WI38 (cell line): ENCODE measurements around the gene GTF2IRD1.
A peak's percentile ranks its signal among the peaks of the same experiment; 100 is the strongest.

ENCODE experiments used
- H3K4me3 ChIP-seq: 2 replicates; pipeline ENCODE4 v1.5.1; 2011; ENCODE audit warnings: low read depth, mild to moderate bottlenecking, control low read depth, low read length
- TF ChIP-seq, protein P1 (sequence below): IDR thresholded peaks from 2 replicates; pipeline ENCODE4 v1.5.1; 2012; ENCODE audit warnings: low read depth, mild to moderate bottlenecking, control low read depth, low read length

Gene GTF2IRD1

DNA sequence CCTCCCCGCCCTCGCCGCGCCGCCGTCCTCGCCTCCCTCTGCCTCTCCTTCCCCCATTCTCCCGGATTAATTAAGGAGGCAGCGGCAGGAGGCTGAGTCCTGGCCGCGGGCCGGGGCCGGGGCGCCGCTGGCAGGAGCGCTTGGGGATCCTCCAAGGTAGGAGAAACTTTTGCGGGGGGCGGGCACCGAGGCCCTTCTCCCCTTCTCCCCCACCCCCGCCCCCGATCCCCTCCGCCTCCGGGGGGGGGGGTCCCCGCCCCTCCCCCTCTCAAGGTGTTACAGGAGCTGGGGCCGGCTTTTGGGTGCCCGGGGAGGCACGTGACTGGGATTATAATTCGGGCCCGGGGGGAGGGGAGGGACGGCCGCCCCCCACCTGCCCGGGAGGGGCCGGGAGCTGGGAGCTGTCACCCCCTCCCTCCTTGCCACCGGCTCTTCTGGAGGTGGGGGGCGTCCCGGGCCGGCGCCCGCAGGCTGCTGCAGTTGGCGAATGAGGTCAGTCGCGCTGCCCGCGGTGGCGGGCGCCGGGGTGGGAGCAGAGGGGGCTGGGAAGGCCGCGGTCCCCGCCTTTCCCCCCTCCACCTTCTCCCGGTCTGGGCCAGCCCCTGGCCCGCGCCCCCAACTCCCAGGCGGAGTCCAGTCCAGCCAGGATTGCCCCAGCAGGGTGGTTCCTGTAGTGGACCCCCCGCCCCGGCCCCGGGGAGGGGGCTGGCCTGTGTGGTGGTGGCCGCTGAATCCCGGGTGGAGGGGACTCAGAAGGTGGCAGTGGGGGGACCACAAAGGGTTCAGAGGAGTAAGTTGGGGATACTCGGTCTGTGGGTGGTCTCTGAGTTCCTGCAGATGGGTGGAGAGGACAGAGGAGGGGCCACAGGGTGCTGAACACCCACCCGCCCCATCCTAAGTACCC lies 567 bp downstream of the GTF2IRD1 start:
- TF ChIP-seq, protein P1, sequence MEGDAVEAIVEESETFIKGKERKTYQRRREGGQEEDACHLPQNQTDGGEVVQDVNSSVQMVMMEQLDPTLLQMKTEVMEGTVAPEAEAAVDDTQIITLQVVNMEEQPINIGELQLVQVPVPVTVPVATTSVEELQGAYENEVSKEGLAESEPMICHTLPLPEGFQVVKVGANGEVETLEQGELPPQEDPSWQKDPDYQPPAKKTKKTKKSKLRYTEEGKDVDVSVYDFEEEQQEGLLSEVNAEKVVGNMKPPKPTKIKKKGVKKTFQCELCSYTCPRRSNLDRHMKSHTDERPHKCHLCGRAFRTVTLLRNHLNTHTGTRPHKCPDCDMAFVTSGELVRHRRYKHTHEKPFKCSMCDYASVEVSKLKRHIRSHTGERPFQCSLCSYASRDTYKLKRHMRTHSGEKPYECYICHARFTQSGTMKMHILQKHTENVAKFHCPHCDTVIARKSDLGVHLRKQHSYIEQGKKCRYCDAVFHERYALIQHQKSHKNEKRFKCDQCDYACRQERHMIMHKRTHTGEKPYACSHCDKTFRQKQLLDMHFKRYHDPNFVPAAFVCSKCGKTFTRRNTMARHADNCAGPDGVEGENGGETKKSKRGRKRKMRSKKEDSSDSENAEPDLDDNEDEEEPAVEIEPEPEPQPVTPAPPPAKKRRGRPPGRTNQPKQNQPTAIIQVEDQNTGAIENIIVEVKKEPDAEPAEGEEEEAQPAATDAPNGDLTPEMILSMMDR, result no peak

DNA sequence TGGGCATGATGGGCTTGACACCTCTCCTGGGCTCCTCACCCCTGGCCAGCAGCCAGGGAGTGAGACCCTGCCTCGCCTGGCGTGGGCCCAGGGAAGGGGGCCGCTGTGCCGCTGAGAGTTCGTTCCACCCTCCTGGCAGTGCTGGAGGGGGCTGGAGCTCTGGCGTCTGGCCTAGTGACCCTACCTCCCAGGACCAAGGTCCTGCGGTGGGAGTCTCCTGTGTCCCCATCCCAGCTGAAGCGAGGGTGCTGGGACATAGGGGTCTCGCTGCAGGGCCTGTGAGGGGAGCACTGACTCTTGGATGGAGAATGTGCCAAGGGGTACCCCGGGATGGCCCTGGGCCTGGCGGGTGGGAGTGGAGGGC lies 1.2 kb downstream of the GTF2IRD1 start:
- TF ChIP-seq, protein P1, result no peak
- peak overlapping the region; percentile 74 for H3K4me3 ChIP-seq

More for the DNA sequence above, 567 bp downstream of the GTF2IRD1 start:
- peak overlapping the region; percentile 74 for H3K4me3 ChIP-seq

DNA sequence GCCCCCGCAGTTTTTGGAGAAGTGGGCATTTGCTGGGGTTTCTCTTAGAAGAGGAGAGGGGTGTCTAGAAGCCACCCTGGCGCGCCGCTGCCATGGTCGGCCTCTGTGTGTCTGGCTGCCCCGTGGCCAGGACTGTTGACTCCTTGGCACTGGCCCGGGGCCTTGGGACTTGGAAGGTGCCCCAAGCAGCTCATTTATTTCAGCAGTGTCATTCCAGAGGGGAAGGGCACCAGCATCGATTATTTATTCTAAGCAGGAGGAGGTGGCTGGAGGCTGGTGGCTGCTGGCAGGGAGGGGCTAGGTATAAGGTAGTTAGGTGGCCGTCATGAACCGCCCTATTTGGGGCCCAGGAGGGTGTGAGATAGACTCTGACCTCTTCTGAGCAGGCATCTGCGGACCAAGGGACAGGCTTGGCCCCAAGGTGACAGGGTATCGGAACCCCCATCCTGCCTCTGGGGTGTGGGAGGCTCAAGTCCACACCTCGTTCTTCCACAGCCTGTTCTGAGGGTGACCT lies 1.6 kb downstream of the GTF2IRD1 start:
- TF ChIP-seq, protein P1, result no peak
- H3K4me3 ChIP-seq, result peak overlapping the region; percentile 74

DNA sequence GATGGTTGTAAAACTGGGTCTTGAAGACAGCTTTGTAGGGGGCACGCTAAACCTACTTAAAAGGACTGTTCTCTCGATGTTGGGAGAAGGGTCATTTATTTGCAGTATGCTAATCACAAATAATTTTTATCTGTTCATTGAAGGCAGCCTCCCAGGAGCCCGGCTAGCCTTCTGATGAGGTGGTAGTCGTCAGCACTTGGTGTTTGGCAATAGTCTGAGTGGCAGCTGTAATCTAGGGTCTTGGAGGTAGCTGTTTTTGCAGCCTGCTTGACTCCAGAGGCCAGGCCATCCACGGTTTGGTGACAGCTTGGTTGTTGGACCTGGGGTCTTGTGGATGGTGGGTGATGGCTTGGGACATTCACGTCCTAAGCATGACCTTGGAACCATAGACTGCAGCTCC lies 2.2 kb downstream of the GTF2IRD1 start:
- TF ChIP-seq, protein P1, result no peak
- H3K4me3 ChIP-seq, result no peak overlapping the region

DNA sequence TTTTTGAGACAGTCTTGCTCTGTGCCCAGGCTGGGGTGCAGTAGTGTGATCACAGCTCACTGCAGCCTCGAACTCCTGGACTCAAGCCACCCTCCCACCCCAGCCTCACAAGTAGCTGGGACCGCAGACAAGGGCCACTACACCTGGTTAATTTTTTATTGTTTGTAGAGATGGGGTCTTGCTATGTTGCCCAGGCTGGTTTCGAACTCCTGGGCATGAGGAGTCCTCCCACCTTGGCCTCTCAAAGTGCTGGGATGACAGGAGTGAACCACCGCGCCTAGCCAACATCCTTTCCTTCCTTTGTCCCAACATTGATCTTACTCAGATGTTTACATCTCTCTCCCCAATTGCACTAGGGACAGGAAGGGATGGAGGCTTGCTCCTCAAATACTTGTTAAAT lies 3.3 kb downstream of the GTF2IRD1 start:
- TF ChIP-seq, protein P1, result no peak
- H3K4me3 ChIP-seq, result no peak overlapping the region

DNA sequence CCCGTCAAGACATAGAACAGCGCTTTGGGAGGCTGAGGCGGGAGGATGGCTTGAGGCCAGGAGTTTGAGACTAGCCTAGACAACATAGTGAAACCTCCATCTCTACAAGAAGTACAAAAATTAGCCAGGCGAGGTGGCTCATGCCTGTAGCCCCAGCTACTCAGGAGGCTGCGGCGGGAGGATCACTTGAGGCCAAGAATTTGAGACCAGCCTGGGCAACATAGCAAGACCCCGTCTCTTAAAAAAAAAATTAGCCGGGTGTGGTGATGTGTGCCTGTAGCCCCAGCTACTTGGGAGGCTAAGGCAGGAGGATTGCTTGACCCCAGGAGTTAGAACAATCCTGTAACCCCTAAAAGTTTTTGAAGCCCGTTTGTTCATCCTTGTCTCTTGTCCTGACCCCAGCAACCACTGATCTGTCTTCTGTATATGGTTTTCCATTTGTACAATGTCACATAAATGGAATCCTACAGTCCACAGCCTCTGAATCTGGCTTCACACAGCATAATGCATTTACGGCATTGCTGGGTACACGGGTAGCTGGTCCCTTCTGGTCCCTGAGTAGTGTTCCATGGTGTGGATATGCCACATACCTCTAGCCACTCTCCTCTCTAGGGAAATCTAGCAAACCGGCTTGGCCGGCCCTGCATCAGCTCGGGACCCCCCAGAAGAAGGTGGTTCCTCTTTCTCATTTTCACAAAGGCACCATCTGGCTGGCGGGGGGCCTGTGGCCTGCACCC lies 8.4 kb downstream of the GTF2IRD1 start:
- H3K4me3 ChIP-seq, result no peak overlapping the region
- TF ChIP-seq, protein P1, result no peak

DNA sequence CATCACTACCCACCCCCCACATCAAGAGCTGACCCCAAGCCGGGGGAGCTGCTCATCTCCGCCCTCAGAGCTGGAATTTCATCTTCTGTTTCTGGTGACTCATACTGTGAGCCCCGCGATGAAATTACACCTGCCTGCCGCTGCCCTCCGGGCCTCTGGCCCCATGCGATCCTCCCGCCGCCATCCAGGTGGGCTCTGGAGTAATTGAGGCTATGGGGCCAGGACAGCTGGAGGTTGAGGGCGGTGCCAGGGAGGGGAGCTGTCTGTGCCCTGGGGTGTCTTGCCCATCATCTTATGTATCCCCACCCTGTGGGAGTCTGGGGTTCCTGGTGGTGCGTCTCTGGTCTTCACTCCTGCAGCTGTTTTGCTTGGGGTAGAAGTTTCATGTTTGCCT lies 9.0 kb downstream of the GTF2IRD1 start:
- no peak overlapping the region for H3K4me3 ChIP-seq

More for the DNA sequence above, 9.0 kb downstream of the GTF2IRD1 start:
- TF ChIP-seq, protein P1, result no peak
